DMS79 (cell line): Measurements from ENCODE around the gene CPNE4.

Source experiments
- DNase-seq: peaks from one replicate; lab custom pipeline; 2025; lab: John Stamatoyannopoulos, UW

Gene CPNE4

DNA sequence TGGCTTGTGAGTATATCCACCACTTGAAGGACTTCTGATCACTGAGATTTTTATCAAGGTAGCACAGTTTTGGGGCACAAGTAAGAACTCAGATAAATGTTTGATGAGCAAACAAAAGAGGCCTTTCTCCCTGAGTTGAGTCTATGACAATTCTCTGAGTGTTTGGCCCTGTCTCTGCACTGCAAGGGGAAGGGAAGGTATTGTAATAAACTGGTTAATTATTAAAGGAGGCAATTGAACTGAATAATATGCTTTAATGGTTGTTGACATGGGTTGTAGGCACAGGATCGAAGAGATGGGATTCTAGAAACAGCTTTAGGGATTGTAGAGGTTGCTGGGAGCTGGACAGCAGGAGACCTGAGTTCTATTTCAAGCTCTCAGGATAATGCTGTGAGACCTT lies 437.0 kb downstream of the CPNE4 start:
- DNase-seq: no peak

DNA sequence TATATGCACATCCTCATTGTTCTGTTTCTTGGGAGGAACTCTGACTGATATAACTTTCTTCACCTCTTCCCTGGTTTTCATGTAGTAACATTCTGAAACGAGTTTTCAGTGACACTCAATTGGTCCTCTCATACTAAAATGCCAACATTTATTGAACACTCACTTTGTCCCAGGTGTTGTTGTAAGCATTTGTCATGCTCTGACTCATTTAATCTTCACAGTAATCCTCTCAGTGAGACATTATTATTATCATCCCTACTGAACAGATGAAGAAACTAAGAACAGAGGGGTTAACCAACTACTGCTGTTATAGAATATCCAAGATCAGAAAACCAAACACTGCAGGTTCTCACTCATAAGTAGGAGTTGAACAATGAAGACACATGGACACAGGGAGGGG lies 437.9 kb downstream of the CPNE4 start:
- DNase-seq: no peak

DNA sequence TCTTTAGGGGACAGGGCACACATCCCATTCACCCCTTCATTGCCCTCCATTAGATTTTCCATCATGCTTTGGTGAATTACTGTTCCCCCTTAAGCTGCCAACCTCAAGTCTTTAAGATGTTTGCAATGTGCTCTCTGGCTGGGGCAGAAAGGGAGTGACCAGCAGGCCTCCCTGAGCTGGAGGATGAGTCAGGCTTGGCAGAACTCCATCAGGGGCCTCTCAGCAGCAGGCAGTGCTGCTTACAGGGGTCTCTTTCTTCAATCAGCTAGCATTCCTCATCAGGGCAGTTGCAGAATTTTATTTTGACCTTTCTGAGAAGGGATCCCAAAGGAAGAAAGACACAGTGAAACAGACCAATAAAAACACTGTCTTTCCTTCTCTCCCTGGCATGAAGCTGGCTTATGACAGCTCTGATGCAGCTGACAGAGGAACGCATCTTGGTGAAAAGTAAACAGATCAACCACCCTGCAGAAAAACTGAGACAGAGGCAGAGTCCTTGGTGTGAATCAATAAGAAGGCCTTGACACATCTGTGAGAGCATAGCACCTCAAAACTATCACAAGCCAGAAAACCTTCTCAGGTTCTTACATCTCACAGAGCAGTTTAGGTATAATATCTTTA lies 443.3 kb downstream of the CPNE4 start:
- no peak for DNase-seq

DNA sequence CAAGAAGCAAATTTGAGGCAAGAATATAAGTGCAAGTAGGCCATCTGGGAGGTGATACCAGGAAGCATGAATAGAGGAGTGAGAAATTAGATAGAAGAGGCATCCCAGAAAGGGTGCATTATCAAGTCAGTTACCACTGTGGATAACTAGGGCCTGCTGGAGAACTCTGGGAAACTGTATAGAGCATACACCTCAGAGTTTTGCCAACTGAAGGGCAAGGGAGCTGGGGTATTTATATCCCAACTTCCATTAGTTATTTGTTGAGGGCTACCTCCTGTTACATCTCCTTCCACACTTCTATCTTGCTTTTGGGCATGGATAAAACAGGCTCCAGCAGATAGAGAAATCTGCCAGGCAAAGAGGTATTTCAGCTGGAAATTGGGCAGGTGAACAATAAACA lies 448.5 kb downstream of the CPNE4 start:
- no peak for DNase-seq

DNA sequence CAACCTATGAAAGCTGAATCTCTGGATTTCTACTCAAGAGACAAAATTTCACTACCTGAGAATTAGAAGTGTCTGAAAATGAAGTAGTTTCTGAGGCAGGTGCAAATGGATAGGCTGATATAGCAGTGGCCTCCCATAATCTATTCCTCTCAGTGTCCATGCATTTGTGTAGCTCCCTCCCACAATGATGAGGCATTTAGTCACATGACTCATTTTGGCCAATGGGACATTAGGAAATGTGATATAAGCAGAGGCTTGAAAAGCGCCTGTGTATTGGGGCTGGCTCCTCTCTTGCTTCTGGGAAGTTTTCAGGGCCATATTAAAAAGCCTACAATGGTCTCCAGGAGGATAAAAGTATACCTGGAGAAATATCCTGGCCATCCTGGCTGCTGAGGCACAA lies 452.4 kb downstream of the CPNE4 start:
- DNase-seq: no peak

DNA sequence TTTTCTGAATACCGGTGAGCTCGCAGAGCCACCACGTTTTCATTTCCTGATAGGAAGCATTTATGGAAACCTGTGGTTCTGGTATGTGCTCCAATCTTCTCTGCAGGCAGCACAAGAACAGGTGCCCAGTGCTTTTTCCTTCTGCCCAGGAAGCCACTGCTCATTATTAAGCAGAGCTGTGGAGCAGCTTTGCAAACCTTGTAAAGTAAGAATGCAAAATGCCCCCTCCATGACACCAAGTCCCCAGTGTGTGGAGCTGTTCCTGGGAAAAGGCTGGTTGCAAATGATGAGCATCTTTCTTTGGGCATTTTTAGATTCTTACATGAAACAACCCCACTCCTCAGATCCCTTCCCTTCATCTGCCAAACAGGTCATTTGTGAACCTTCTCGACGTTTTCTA lies 466.4 kb downstream of the CPNE4 start:
- DNase-seq: no peak

DNA sequence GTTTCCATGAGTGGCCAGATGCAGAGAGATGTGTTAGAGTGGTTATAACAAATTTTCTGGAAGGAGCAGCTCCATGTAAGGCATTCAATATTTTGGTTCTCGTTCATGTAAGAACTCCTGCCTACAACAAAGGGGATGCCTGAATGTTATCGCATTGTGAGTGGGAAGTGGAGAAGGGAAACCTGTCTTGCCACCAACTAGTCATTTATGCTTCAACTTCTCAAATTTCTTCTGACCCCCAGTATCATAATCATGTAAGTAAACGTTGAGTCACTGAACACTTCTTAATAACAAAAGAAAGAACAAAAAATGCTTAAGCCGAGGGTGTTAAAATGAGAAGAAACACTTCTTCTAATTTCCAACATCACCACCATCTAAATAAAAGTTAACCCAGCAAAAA lies 470.0 kb downstream of the CPNE4 start:
- no peak for DNase-seq

DNA sequence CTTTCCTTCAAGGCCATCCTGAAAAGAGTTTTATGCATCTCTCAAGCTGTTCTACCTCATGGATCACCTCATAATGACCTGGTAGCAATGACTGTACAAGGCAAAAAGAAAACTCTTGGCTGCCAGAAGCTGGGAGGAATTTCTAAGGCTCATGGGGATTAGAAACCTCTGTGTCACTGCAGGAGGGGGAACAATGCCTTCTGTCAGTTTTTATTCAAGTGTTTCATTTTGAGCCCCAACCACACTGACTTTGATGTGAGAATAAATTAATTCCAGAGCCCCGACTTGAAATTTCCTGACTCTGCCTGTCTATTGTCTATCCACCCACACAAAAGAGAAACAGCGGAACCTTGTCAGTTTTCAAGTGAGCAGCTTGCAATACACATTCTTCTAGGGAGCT lies 473.3 kb downstream of the CPNE4 start:
- no peak for DNase-seq

DNA sequence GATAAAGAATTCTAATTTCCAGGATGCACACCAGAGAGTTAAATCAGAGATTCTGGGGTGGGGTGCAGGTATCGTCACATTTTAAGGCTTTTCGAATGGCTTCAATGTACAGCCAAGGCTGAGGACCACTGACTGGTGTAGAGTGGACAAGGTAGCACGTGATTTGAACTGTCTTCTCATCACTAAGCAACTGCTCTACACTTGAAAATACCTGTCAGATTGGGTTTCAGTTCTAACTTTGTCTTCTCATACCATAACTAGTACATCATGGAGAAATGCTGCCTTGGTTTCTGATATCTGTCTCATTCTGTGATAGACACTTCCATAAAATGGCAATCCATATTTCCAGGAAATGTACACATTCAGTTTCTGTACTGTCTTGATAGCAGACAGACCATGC lies 474.0 kb downstream of the CPNE4 start:
- DNase-seq: no peak

DNA sequence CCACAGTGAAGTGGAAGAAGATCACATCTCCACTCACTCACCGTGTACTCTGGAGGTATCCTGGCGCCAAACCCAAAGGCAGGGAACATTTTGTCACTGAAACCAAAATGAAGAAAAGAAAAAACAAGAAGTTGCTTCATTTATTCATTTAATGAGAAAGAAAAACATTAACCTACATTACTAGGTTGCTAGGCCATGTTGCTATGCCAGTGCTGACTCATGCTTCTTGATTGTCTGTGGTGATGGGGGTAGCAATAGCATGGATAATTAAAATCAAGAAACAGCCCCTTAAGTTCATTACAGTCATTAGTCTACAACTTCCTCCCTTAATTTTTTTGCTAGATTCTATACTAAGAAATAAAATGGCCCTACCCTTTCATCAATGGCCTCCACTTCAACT lies 479.4 kb downstream of the CPNE4 start:
- no peak for DNase-seq

DNA sequence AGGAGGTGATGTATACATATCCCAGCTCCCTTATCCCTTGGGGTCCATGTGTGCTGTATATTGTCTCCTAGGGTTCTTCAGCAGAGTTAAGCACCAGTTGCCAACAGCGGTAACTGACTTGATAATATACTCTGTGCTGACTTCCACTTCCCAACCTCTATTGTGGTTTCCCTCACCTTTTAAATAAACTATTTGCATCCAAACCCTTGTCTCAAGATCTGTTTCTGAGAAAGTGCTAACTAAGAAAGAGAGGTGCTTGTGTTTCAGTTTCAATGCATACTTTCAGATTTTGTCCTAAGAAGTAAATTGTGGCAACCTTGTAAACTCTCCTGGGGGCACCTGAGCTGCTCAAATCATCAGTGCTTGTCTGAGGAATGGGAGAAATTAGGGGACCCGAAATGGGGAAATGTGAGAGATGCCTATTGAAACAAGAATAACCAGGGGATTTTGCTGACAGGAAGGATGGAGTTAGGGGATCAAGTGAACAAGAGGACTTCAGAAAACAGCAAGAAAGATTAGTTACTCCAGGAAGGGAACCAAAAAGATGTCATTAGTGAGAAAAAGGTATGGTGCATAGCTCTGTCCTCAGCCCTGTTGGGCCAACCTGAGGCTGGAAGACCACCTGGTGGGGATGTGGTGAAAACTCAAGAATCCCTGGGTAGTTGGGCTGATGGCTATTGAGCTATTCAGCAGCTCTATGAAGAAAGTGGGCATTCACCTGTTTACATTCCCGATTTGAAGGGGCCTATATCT lies 481.1 kb downstream of the CPNE4 start:
- DNase-seq: no peak

DNA sequence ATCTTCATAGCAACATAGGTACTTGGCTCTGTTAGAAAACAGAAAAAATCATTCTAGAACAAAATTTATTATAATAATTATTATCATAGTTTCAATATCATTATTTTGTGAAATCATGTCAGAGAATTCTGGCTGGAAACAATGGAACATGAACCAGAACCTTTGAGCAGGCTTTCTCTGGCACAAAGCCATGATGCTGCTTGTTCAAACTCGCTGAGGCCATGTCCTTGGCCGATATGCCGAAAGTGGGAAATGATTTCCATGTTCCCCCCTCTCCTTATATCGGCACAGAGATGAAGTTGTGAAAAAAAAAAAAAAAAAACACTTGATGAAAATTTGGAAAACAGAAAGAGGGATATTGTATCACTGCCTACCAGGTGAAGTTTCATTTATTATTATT lies 483.1 kb downstream of the CPNE4 start:
- DNase-seq: no peak

DNA sequence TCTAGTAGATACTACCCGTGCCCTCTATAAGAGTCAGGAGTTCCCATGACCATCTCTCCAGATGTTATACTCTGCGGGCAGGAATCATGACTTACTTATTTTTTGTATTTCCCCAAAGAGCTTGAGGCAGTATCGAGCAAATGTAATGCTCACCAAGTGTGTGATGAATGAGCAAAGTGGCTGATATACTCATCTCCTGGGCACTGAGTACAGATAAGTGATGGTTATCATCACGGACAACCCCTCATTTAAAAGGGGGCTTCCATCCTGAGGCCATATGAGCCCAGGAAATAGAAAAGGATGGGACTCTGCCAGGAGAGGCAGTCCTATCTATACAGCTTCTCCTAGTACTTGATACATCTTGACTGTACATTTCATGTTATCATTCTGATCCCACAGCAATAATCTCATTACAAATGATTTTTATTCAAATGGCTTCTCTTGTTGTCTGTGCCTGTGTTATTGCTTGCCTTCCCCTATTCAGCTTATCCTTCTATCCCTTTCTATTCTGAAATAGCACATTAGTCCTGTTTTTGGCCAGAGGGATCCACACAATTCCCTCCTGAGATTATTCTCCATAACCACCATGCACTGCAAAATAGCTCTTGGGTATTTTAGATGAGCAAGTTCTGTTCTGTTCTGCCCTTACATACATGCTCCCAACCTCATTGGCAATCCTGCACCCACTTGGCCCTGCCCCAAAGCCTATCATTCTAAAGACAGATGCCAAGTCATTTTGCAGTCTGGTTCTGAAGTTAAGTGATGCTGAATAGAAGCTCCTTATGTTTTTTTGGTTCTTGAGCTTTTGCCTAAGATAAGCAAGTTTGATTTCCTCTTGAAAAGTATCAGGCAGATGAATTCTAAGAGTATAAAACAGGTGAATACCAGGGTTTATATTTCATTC lies 484.0 kb downstream of the CPNE4 start:
- no peak for DNase-seq

DNA sequence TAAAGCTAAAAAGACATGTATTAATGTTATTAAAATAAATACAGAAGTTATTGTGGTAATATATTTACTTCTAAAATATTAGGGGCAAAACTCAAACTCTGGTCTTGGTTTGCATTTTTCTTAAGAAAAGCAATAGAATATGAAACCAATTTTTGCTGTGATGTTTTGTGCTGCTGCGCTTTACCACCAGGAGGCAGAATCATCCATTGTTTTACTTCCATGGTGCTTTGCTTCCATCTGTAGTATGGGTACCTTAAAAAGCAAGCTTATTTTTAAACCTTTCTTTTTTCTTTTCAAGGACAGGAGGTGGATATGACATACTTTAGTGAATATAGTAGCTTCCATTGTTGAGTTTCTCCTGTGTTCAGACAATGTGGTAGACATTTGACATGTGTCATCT lies 485.5 kb downstream of the CPNE4 start:
- no peak for DNase-seq

DNA sequence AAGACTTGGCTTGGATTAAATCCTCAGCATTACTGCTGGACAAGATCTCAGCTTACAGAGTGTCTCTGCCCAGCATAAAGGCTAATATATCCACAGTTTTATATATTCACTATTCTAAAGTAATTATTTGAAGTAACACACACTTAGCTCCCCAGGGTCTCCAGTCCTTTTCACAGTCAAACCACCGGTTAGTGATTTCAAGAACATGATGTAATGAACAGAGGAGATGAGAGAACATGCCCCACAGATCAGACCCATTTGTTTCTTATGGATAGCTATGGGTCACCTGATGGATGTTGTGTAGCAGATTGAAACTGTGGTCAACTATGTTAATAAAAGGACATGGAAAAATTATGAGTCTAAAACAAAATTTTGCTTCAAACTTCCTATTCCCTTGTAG lies 487.2 kb downstream of the CPNE4 start:
- DNase-seq: no peak

DNA sequence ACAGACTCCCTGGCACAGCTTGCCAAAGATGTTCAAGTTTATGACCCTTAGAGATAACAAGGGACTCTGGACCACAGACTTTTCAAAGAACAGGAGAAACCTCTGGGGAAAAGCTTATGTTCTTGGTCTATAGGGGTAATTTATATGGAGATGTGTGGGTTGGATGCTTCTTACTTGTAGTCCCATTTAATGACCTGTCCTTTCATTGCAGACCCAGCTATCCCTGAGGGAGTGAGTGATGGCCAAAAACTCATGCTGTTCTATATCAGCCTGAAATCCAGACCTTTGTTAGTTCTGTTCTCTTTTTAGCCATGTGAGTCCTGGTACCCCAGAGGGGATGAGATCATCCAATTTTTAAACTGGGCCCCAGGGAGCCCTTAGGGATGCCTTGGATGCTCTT lies 488.4 kb downstream of the CPNE4 start:
- no peak for DNase-seq

DNA sequence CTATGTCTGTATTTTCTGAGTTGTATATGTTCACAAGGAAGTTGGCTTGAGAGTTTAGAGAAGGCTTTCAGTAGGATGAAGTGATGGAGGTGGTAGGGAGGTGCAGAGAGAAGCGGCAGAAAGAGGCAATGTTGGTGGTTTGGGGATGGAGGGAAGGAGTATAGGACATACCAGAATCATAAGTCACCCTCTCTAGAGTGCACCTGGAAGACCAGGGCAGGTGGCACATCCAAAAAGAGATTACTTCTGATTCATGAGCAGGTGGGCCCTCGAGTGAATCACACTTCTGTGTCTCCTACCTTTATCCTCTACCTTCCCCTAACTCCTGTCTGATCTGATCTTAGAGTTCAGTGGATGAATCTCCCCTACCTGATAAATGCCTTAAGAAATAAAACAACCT lies 490.3 kb downstream of the CPNE4 start:
- no peak for DNase-seq

DNA sequence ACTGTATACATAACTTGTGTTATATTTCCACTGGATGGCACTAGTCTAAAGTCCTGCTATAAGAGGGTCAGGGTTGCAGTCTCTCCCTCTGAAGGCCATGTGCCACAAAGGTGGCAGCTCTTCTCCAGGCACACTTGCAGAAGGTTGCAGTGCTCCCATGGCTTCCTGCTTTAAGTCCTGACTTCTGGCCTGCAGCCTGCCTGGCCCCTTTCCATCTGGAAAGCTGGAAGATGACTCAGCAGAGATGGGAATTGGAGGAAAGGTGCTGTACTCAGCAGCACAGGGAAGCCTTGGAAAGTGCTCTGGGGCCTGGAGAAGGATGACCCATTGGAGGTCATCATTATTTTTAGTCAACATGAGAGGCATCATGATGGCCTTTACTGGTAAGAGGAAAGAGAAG lies 491.1 kb downstream of the CPNE4 start:
- DNase-seq: no peak

DNA sequence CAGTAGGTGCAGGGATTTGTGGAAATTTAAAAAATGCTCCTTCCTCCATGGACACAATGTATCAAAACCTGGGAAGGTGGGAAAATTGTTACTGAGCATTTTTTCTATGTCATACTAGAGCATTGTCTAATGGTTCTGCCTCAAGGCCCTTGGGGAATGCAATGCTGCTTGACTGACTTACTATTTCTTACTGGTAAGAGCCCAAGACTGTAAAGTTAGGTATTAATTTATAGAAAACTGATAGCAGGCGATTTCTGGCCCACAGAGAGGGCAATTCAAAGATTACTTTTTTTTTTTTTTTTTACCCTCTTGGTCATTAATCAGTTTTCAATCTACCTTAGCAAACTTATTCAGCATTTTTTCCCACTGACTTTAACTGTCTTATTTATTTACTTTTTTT lies 493.5 kb downstream of the CPNE4 start:
- DNase-seq: no peak

DNA sequence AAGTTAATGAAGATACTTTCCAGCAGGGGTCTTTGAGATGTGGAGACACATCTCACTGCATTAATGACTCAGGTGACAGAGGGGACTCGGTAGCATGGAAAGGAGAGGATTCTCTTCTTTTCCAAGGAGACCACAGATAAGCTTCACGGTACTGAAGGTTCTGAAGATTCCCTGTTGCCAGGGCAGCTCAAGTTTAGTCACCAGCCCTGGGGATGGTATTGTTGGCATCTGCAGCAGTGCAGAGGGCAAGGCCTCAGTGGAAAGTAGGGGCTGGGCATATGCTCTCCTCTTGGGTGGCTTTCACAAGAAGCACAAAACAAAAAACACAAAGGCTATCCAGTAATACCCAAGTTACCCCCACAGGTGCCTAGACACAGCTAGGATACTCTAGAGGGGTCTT lies 494.0 kb downstream of the CPNE4 start:
- no peak for DNase-seq

DNA sequence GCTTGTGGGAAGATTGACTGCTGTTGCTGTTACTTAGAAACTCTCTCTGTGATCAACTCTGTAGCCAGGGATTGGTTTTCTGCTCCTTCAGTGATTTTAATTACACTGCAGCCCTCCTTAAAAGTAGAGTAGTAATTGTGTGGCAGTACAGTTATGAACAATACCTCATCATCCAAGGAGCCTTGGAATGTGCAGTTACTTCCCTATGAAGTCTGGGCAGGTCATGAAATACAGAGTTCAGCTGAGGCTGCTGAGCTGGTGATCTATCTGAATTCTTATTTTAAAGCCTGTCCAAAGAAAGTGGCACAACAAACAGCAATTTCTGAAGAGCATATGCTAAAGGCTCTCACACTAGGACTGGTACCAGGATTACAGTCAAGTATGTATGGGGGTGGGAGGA lies 494.7 kb downstream of the CPNE4 start:
- no peak for DNase-seq

DNA sequence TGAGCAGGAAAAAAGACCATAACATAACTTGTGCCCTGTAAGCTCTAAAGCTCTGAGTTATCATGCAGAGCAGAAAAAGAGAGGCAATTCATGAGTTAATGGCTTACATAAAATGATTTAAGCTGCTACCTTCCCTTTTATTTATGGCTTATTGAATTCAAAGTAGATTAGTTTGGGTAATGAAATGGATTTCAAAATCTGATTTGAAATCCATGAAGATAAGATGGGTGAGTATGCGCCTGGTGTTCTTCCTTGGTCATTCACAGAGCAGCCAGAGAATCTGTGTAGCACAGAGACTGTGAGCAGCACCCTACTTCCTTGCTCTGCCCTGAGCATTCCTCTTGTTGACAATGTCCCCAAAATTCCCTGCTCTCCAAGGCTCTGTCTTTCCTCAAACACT lies 495.8 kb downstream of the CPNE4 start:
- no peak for DNase-seq

DNA sequence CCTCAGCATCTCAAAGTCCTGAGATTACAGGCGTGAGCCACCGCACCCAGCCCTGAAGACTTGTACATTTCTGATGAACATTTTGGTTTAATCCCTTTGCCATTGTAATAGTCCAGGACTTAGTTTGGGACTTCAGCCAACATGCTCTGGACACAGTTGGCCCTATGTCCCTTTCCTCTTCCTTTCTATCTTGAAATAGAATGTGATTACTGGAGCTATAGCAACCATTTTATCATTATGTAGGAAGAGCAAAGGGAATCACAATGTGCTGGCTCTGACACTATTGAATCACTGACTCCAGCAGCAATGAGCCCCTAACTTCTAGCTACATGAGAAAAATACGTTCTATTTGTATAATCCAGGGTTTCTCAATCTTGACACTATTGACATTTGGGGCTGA lies 497.3 kb downstream of the CPNE4 start:
- DNase-seq: no peak
